Inflammatory macrophage (primary cell): ENCODE results near the gene TMEM50A.
"Not testable (repeated sequence)": the region's sequence is repeated elsewhere in the genome, so short reads cannot be mapped to it uniquely, and the experiment has no call there.

ENCODE experiments used
- DNase-seq, 2 donors: peaks; one replicate each; pipeline ENCODE4 v3.0.0-alpha.2; 2020 to 2022

Gene TMEM50A

DNA sequence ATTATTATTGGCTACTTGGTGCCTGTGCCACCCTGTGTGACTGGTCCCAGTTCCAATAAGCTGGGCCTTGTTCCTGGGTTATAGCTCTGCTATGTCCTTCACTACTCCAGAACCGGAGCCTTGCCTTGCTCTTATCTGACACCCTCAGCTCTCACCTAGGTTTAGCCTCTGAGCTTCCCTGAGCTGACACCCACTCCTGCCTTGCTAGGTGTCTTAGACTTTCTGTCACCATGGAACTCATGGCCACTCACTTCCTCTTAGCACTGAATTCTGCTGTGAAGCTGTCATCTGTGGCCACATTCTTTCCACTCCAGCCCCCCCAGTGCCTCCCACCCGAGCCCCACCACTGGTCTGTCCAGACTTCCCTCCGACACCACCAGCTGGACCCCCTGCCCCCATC lies 51.6 kb downstream of the TMEM50A start:
- not testable (repeated sequence) for DNase-seq

GRCh38 chr1:25392841-25393240 lies 54.7 kb downstream of the TMEM50A start:
- no peak for DNase-seq

GRCh38 chr1:25397549-25397948 lies 59.4 kb downstream of the TMEM50A start:
- not testable (repeated sequence) for DNase-seq

- DNase-seq, result not testable (repeated sequence)
Measured at GRCh38 chr1:25398079-25398478, 59.9 kb downstream of the TMEM50A start.

GRCh38 chr1:25402947-25403803 lies 65.0 kb downstream of the TMEM50A start:
- DNase-seq, result not testable (repeated sequence)

GRCh38 chr1:25405731-25406305 lies 67.7 kb downstream of the TMEM50A start:
- DNase-seq, result not testable (repeated sequence)

DNA sequence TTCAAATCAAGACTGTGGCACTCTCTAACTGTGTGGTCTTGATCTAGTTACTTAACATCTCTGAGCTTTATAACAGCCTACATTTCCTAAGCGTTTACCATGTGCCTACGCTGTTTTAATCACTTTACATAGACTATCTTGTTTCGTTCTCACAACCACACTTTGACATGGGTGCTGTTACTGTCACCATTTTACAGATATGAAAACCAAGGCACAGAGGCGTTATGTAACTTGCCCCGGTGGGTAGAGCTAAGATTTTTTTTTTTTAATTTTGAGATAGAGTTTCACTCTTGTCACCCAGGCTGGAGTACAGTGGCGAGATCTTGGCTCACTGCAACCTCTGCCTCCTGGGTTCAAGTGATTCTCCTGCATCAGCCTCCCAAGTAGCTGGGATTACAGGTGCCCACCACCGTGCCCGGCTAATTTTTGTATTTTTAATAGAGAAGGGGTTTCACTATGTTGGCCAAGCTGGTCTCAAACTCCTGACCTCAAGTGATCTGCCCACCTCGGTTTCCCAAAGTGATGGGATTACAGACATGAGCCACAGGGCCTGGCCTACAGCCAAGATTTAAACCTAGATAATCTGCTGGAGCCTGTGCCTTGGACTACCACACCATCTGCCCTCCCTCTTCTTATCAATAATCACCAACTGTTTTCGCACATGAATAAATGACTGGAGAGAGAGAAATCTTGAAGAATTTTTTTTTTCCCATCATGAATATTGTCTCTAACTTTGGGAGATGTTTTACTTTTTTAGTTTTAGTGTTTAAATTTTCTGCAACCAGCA lies 71.7 kb downstream of the TMEM50A start:
- DNase-seq, result not testable (repeated sequence)
